Limb (tissue), 2 donors: Measurements from ENCODE around the gene SLC36A1.

Experiments used
- DNase-seq, 2 donors: peaks; one replicate each; pipeline ENCODE4 v3.0.0-alpha.2; 2016; ENCODE audit errors: extremely low spot score in 2 of 2

The SLC36A1 gene

GRCh38 chr5:151531581-151531980 is 84.2 kb downstream of the SLC36A1 start:
- DNase-seq = no peak

GRCh38 chr5:151532416-151532815 is 85.0 kb downstream of the SLC36A1 start:
- no peak for DNase-seq

- DNase-seq = no peak
Observed at GRCh38 chr5:151534350-151534749, 86.9 kb downstream of the SLC36A1 start.

- no peak for DNase-seq
Observed at GRCh38 chr5:151537044-151537443, 89.6 kb downstream of the SLC36A1 start.

- no peak for DNase-seq
Observed at GRCh38 chr5:151541571-151541970, 94.2 kb downstream of the SLC36A1 start.
